DND-41 (cell line): ENCODE data around the gene ABCA13.

Experiments
- ATAC-seq: fragments of 200-7000 bp; cut with Tn5 transposase; 3 replicates; pipeline ENCODE4 v1.9.1; 2021; ENCODE audit warnings: low read depth; ENCODE audit not compliant: insufficient read depth
- DNase-seq: peaks from one replicate; pipeline ENCODE4 v3.0.0-alpha.2; 2020
- H2AFZ ChIP-seq: 2 replicates; pipeline ENCODE4 v1.6.0; 2012; ENCODE audit warnings: low read depth, low read length
- H3K27ac ChIP-seq: 2 replicates; pipeline ENCODE4 v1.5.1; 2012; ENCODE audit warnings: low read length, inconsistent platforms
- H3K27me3 ChIP-seq: fragments of 200-600 bp; sonication (generic); 2 replicates; pipeline ENCODE4 v1.6.0; 2012; ENCODE audit warnings: low read length, mild to moderate bottlenecking, inconsistent platforms; ENCODE audit not compliant: insufficient read depth, poor library complexity
- H3K36me3 ChIP-seq: 2 replicates; pipeline ENCODE4 v1.5.1; 2012; ENCODE audit warnings: low read length, inconsistent platforms; ENCODE audit not compliant: insufficient read depth
- H3K4me1 ChIP-seq: 2 replicates; pipeline ENCODE4 v1.5.1; 2012; ENCODE audit warnings: mild to moderate bottlenecking, low read length; ENCODE audit not compliant: insufficient read depth
- H3K4me2 ChIP-seq: 2 replicates; pipeline ENCODE4 v1.6.0; 2012; ENCODE audit warnings: mild to moderate bottlenecking, moderate library complexity, low read length, inconsistent platforms; ENCODE audit not compliant: insufficient read depth
- H3K4me3 ChIP-seq, 2 experiments: fragments of 200-600 bp in 1 of 2; shearing (Covaris generic) in 1 of 2; 2 replicates each; pipeline ENCODE4 v1.5.1; 2012 to 2016; ENCODE audit warnings: inconsistent platforms in 2 of 2, low read length in 2 of 2, mild to moderate bottlenecking in 2 of 2, low read depth in 1 of 2, moderate library complexity in 1 of 2
- H3K79me2 ChIP-seq: 2 replicates; pipeline ENCODE4 v1.6.0; 2012; ENCODE audit warnings: low read length, inconsistent platforms; ENCODE audit not compliant: insufficient read depth
- H3K9ac ChIP-seq: 2 replicates; pipeline ENCODE4 v1.6.0; 2012; ENCODE audit warnings: low read depth, mild to moderate bottlenecking, inconsistent platforms, low read length, moderate library complexity
- H3K9me3 ChIP-seq: 2 replicates; pipeline ENCODE4 v1.5.1; 2012; ENCODE audit warnings: low read length, moderate library complexity, mild to moderate bottlenecking, inconsistent platforms; ENCODE audit not compliant: insufficient read depth, severe bottlenecking
- H4K20me1 ChIP-seq: 2 replicates; pipeline ENCODE4 v1.6.0; 2012; ENCODE audit warnings: low read length; ENCODE audit not compliant: insufficient read depth
- EZH2 ChIP-seq: IDR thresholded peaks from 3 replicates; pipeline ENCODE4 v1.6.1; 2012; ENCODE audit warnings: borderline replicate concordance, low read depth, mild to moderate bottlenecking, moderate library complexity, low read length, inconsistent platforms; ENCODE audit not compliant: severe bottlenecking
- TF ChIP-seq, protein P1 (sequence below): IDR thresholded peaks from 2 replicates; pipeline ENCODE4 v1.5.1; 2012; ENCODE audit warnings: borderline replicate concordance, low read length, moderate library complexity, mild to moderate bottlenecking; ENCODE audit not compliant: poor library complexity, severe bottlenecking; ENCODE audit errors: extremely low read depth

ABCA13 gene

DNA sequence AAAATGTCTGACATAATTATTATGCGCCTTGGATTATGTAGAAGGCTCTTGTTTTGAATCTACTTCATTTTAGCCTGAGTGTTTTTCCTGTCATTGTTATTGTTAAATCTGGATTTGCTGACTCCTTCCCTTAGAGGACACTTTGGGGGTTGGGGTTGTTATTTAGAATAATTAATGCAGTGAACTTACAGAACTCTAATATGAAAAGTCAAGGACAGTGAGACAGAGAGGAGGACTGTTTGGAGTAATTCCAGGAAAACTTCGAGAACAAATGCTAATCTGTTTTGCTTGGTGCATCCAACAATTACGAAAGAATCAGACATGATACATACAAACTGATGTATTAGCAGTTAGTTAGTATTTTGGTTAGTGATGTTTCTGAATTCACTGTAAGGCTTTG, 146.1 kb downstream of the ABCA13 start:
- Histone ChIP-seq H2AFZ (no peak overlapping the region), H3K9me3 (no peaks in the 10 kb centered on the region), H3K4me3 (no peak overlapping the region), H3K9ac (no peak overlapping the region), H4K20me1 (no peaks in the 10 kb centered on the region), H3K4me1 (no peaks in the 10 kb centered on the region), H3K79me2 (no peaks in the 10 kb centered on the region), H3K36me3 (no peaks in the 10 kb centered on the region), H3K4me2 (no peak overlapping the region), H3K27ac (no peak overlapping the region), H3K27me3 (no peaks in the 10 kb centered on the region)
- TF ChIP-seq, protein P1, sequence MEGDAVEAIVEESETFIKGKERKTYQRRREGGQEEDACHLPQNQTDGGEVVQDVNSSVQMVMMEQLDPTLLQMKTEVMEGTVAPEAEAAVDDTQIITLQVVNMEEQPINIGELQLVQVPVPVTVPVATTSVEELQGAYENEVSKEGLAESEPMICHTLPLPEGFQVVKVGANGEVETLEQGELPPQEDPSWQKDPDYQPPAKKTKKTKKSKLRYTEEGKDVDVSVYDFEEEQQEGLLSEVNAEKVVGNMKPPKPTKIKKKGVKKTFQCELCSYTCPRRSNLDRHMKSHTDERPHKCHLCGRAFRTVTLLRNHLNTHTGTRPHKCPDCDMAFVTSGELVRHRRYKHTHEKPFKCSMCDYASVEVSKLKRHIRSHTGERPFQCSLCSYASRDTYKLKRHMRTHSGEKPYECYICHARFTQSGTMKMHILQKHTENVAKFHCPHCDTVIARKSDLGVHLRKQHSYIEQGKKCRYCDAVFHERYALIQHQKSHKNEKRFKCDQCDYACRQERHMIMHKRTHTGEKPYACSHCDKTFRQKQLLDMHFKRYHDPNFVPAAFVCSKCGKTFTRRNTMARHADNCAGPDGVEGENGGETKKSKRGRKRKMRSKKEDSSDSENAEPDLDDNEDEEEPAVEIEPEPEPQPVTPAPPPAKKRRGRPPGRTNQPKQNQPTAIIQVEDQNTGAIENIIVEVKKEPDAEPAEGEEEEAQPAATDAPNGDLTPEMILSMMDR = no peak
- TF ChIP-seq EZH2 = no peak
- DNase-seq (no peak), ATAC-seq (no peak)

DNA sequence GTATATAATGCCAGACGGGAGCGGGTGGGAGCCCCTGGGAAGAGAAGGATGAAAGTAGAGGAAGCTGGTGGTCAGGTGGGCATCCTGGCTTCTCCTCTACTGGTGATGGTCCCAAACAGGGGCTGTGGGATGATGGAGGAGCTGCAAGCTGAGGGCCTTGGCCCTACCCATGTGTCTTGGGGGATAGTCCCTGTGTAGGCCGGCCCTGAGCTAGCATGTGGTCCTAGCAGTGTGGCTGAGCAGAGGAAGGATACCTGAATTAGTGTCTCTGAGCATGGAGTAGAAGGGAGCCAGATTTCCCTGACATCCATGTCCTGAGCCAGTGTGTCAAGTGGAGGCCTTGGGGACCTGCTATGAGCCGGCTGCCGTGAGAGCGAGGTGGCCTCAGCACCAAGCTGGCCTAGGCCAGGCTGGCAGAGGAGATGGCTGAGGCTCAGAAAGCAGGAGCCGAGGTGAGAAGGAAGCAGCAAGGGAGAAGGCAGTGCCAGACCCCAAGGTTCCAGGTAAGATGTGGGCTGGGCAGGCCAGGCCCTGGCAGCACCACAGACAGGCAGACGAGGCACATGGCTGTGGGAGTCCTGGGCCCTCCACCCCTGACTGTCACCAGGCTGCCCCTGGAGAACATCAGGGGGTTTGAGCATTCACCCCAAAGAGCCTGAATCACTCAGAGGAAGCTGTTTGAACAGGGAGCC, 150.2 kb downstream of the ABCA13 start:
- TF ChIP-seq, protein P1 = no peak
- TF ChIP-seq EZH2 = no peak
- Histone ChIP-seq H3K9me3 (peaks cover 2% of the 10 kb centered on the region), H3K79me2 (no peaks in the 10 kb centered on the region), H4K20me1 (no peaks in the 10 kb centered on the region), H3K4me3 (no peak overlapping the region), H3K4me1 (no peaks in the 10 kb centered on the region), H3K4me2 (no peak overlapping the region), H3K27ac (no peak overlapping the region), H3K27me3 (no peaks in the 10 kb centered on the region), H2AFZ (no peak overlapping the region), H3K9ac (no peak overlapping the region), H3K36me3 (no peaks in the 10 kb centered on the region)
- no peak for DNase-seq
- no peak for ATAC-seq

DNA sequence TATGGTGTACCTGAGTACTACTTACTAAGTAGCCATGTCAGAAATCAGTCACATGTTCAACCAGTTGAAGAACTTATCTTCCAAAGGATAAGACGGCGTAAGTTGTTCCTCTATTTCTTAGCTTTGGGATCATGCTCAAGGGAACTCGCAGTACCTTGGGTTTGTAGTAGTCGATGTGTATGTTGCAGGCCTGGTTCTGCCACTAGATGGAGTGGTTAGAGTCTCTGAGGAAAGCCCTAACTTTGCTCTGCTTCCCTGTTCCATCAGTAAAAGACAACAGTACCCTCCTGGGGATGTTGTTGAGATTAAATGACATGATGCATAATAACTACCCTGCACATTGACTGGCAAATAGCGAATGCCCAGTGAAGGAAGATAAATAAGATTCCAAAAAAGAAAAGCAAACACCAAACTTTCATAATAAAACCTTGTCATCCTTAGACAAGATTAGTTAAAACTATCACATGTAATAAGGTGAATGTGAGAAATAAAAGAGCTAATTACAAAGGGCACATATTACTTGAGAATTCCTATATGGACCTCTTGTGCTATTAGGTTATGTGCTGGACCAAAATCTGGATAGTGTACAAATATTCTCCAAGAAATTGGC, 165.9 kb downstream of the ABCA13 start:
- no peaks in the 10 kb centered on the region for H3K27me3 ChIP-seq
- no peak for TF ChIP-seq EZH2
- TF ChIP-seq, protein P1 = peak; percentile 48
- no peak overlapping the region for H3K4me2 ChIP-seq
- H3K79me2 ChIP-seq = no peaks in the 10 kb centered on the region
- no peak overlapping the region for H3K27ac ChIP-seq
- H3K4me1 ChIP-seq = no peaks in the 10 kb centered on the region
- no peaks in the 10 kb centered on the region for H4K20me1 ChIP-seq
- DNase-seq (no peak), ATAC-seq (no peak; the same call in 2 of the 3 replicates)
- H3K36me3 ChIP-seq = no peaks in the 10 kb centered on the region
- H3K9ac ChIP-seq = no peak overlapping the region
- no peaks in the 10 kb centered on the region for H3K9me3 ChIP-seq
- no peak overlapping the region for H3K4me3 ChIP-seq
- H2AFZ ChIP-seq = no peak overlapping the region
